Activated T-helper 2 cell treated with anti-CD3 and anti-CD28 coated beads, Interferon-gamma antibody, Interleukin-2, Interleukin-4, amounts not matched to agents 10 μg/mL and 5 μg/mL and 100 μg/mL, durations not matched to agents 14 hours and 24 hours and 36 hours (primary cell): ENCODE data around the gene AK8. TPM values are rescaled to one million over a fixed set of nuclear protein-coding genes. Genes with fewer than 3 reads are reported as not detected.
A peak's percentile ranks its signal among the peaks of the same experiment; 100 is the strongest.

Source experiments
- DNase-seq: peaks from one replicate; pipeline ENCODE4 v3.0.0; 2021; ENCODE audit warnings: low spot score
- H3K27ac Mint-ChIP-seq: one replicate; pipeline ENCODE4 v1.8.0; 2021; ENCODE audit warnings: mixed read lengths
- H3K27me3 Mint-ChIP-seq: one replicate; pipeline ENCODE4 v1.8.0; 2021; ENCODE audit warnings: low read depth, mixed read lengths
- H3K36me3 Mint-ChIP-seq: one replicate; pipeline ENCODE4 v1.8.0; 2021; ENCODE audit warnings: low read depth, mixed read lengths
- H3K4me1 Mint-ChIP-seq: one replicate; pipeline ENCODE4 v1.8.0; 2021; ENCODE audit warnings: low read depth, mixed read lengths
- H3K4me3 Mint-ChIP-seq: one replicate; pipeline ENCODE4 v1.8.0; 2021; ENCODE audit warnings: low read depth, mild to moderate bottlenecking, moderate library complexity, mixed read lengths
- H3K9me3 Mint-ChIP-seq: one replicate; pipeline ENCODE4 v1.8.0; 2021; ENCODE audit warnings: mixed read lengths
- intact Hi-C: fragments of 100-400 bp; cut with micrococcal nuclease; formaldehyde crosslinking; loops from one replicate; pipeline ENCODE4 v1.15.1; 2023
- total RNA-seq: library from RNA; stranded (reverse); gene quantifications from 2 replicates; pipeline ENCODE4 v1.2.3, GENCODE V29; 2022

AK8 gene
- total RNA-seq, 1 donor from 2014 or later, result not detected

GRCh38 chr9:132883349-132884294 lies 5.5 kb upstream of the AK8 start:
- Mint-ChIP-seq H3K27ac (no peak overlapping the region), H3K4me3 (no peak overlapping the region), H3K36me3 (no peaks in the 10 kb centered on the region), H3K4me1 (peaks cover 21% of the 10 kb centered on the region), H3K27me3 (no peaks in the 10 kb centered on the region), H3K9me3 (no peaks in the 10 kb centered on the region)
- DNase-seq, result no peak
- intact Hi-C loops, result no loop called here

GRCh38 chr9:132882616-132883015 lies 4.5 kb upstream of the AK8 start:
- Mint-ChIP-seq H3K4me1 (peaks cover 21% of the 10 kb centered on the region), H3K9me3 (no peaks in the 10 kb centered on the region), H3K4me3 (no peak overlapping the region), H3K27me3 (no peaks in the 10 kb centered on the region), H3K36me3 (no peaks in the 10 kb centered on the region), H3K27ac (no peak overlapping the region)
- no peak for DNase-seq
- intact Hi-C loops, result no loop called here

GRCh38 chr9:132881826-132882225 lies 3.7 kb upstream of the AK8 start:
- H3K27ac Mint-ChIP-seq, result no peak overlapping the region
- peaks cover 21% of the 10 kb centered on the region for H3K4me1 Mint-ChIP-seq
- no peaks in the 10 kb centered on the region for H3K36me3 Mint-ChIP-seq
- no peak overlapping the region for H3K4me3 Mint-ChIP-seq
- no peaks in the 10 kb centered on the region for H3K9me3 Mint-ChIP-seq
- DNase-seq, result no peak
- intact Hi-C loops, result no loop called here
- no peaks in the 10 kb centered on the region for H3K27me3 Mint-ChIP-seq

GRCh38 chr9:132880324-132880661 lies 2.2 kb upstream of the AK8 start:
- peak overlapping the region; percentile 51 for H3K27ac Mint-ChIP-seq

GRCh38 chr9:132879457-132880323 lies 1.6 kb upstream of the AK8 start:
- DNase-seq, result no peak
- Mint-ChIP-seq H3K27ac (peak overlapping the region; percentile 71), H3K4me1 (peaks cover 21% of the 10 kb centered on the region)

More at GRCh38 chr9:132880324-132880661, 2.2 kb upstream of the AK8 start:
- intact Hi-C loops, result no loop called here
- Mint-ChIP-seq H3K27me3 (peaks cover 4% of the 10 kb centered on the region), H3K4me3 (peak overlapping the region; percentile 28), H3K9me3 (no peaks in the 10 kb centered on the region), H3K4me1 (peaks cover 21% of the 10 kb centered on the region), H3K36me3 (no peaks in the 10 kb centered on the region)
- DNase-seq, result no peak

GRCh38 chr9:132878695-132879456 lies 792 bp upstream of the AK8 start, which contains the start of gene SPACA9:
TSS of gene SPACA9 (plus strand) at chr9:132878898. CDS start at chr9:132883948, 5,050 bp downstream.
- Mint-ChIP-seq H3K4me1 (peaks cover 21% of the 10 kb centered on the region), H3K9me3 (no peaks in the 10 kb centered on the region), H3K36me3 (no peaks in the 10 kb centered on the region), H3K4me3 (peak within 1 kb of the TSS; percentile 78), H3K27me3 (peaks cover 4% of the 10 kb centered on the region), H3K27ac (peak within 1 kb of the TSS; percentile 71)
- peak; percentile 12 for DNase-seq
- intact Hi-C loops, result loop anchor here (2.0 to 5.0 kb wide), 2 partner anchors 208 to 802 kb away; partner anchors contain the start of genes GTF3C4 and MED27

More at GRCh38 chr9:132879457-132880323, 1.6 kb upstream of the AK8 start:
- Mint-ChIP-seq H3K4me3 (peak overlapping the region; percentile 78), H3K9me3 (no peaks in the 10 kb centered on the region), H3K27me3 (peaks cover 4% of the 10 kb centered on the region), H3K36me3 (no peaks in the 10 kb centered on the region)
- intact Hi-C loops, result loop anchor here (2.0 to 5.0 kb wide), 2 partner anchors 209 to 802 kb away; partner anchors contain the start of genes GTF3C4 and MED27

GRCh38 chr9:132877458-132877823 lies 643 bp downstream of the AK8 start:
- no peak overlapping the region for H3K27ac Mint-ChIP-seq
- no peak for DNase-seq
- H3K27me3 Mint-ChIP-seq, result peaks cover 4% of the 10 kb centered on the region
- H3K9me3 Mint-ChIP-seq, result no peaks in the 10 kb centered on the region
- H3K36me3 Mint-ChIP-seq, result no peaks in the 10 kb centered on the region
- H3K4me1 Mint-ChIP-seq, result peaks cover 19% of the 10 kb centered on the region
- H3K4me3 Mint-ChIP-seq, result peak overlapping the region; percentile 76
- intact Hi-C loops, result loop anchor here (5.0 kb wide), 1 partner anchor 800 kb away; the partner anchor contains the start of gene MED27

GRCh38 chr9:132876849-132877248 lies 1.2 kb downstream of the AK8 start:
- intact Hi-C loops, result loop anchor here (5.0 kb wide), 1 partner anchor 800 kb away; the partner anchor contains the start of gene MED27
- H3K9me3 Mint-ChIP-seq, result no peaks in the 10 kb centered on the region
- H3K36me3 Mint-ChIP-seq, result no peaks in the 10 kb centered on the region
- peaks cover 19% of the 10 kb centered on the region for H3K4me1 Mint-ChIP-seq
- no peak for DNase-seq
- peaks cover 4% of the 10 kb centered on the region for H3K27me3 Mint-ChIP-seq
- no peak overlapping the region for H3K27ac Mint-ChIP-seq
- peak overlapping the region; percentile 76 for H3K4me3 Mint-ChIP-seq

- Mint-ChIP-seq H3K9me3 (no peaks in the 10 kb centered on the region), H3K4me1 (peaks cover 17% of the 10 kb centered on the region), H3K4me3 (no peak overlapping the region), H3K27ac (no peak overlapping the region), H3K27me3 (peaks cover 4% of the 10 kb centered on the region), H3K36me3 (no peaks in the 10 kb centered on the region)
- DNase-seq, result no peak
- intact Hi-C loops, result loop anchor here (5.0 kb wide), 1 partner anchor 798 kb away; the partner anchor contains the start of gene MED27
These were observed 2.9 kb downstream of the AK8 start for GRCh38 chr9:132875159-132875558.

GRCh38 chr9:132873403-132873802 lies 4.7 kb downstream of the AK8 start:
- Mint-ChIP-seq H3K9me3 (no peaks in the 10 kb centered on the region), H3K27ac (peak overlapping the region; percentile 68), H3K27me3 (peaks cover 4% of the 10 kb centered on the region), H3K36me3 (no peaks in the 10 kb centered on the region), H3K4me3 (no peak overlapping the region), H3K4me1 (peaks cover 3% of the 10 kb centered on the region)
- no peak for DNase-seq
- intact Hi-C loops, result no loop called here

- Mint-ChIP-seq H3K36me3 (no peaks in the 10 kb centered on the region), H3K4me1 (peaks cover 7% of the 10 kb centered on the region), H3K27ac (no peak overlapping the region), H3K4me3 (no peak overlapping the region), H3K9me3 (no peaks in the 10 kb centered on the region), H3K27me3 (no peaks in the 10 kb centered on the region)
- DNase-seq, result no peak
- intact Hi-C loops, result no loop called here
These were observed 8.8 kb downstream of the AK8 start for GRCh38 chr9:132869266-132869665.

GRCh38 chr9:132866898-132867297 lies 11.2 kb downstream of the AK8 start:
- intact Hi-C loops, result no loop called here
- no peaks in the 10 kb centered on the region for H3K36me3 Mint-ChIP-seq
- no peak for DNase-seq
- H3K9me3 Mint-ChIP-seq, result no peaks in the 10 kb centered on the region
- no peak overlapping the region for H3K4me3 Mint-ChIP-seq
- H3K27ac Mint-ChIP-seq, result no peak overlapping the region
- H3K4me1 Mint-ChIP-seq, result peaks cover 7% of the 10 kb centered on the region
- no peaks in the 10 kb centered on the region for H3K27me3 Mint-ChIP-seq
